ENCODE measurements around the gene NIPBL.

The NIPBL gene

GRCh38 chr5:36881304-36881703 is 4.7 kb downstream of the NIPBL start:
- H3K27me3 Mint-ChIP-seq (ENCODE audit: low read depth), result no peaks in the 10 kb centered on the region
- no peaks in the 10 kb centered on the region for H3K9me3 Mint-ChIP-seq
- no peak overlapping the region for H3K27ac Mint-ChIP-seq
- H3K36me3 Mint-ChIP-seq (ENCODE audit: low read depth), result peaks cover 7% of the 10 kb centered on the region
- TF ChIP-seq CTCF (IDR thresholded peaks at IDR 0.05; ENCODE audit: unreplicated experiment in 3 of 3), result no peak
- no peak overlapping the region for H3K4me3 Mint-ChIP-seq
- H3K4me1 Mint-ChIP-seq, result peaks cover 36% of the 10 kb centered on the region

- peak overlapping the region in 1 of 3 experiments; percentile 22 for H3K4me3 Mint-ChIP-seq
- no peaks in the 10 kb centered on the region for H3K9me3 Mint-ChIP-seq
- TF ChIP-seq CTCF (IDR thresholded peaks at IDR 0.05; ENCODE audit: unreplicated experiment in 3 of 3), result no peak
- H3K36me3 Mint-ChIP-seq (ENCODE audit: low read depth), result peaks cover 7% of the 10 kb centered on the region
- H3K27ac Mint-ChIP-seq, result no peak overlapping the region
- H3K4me1 Mint-ChIP-seq, result peaks cover 36% of the 10 kb centered on the region
- H3K27me3 Mint-ChIP-seq (ENCODE audit: low read depth), result no peaks in the 10 kb centered on the region
Measured at GRCh38 chr5:36881807-36882206, 5.2 kb downstream of the NIPBL start.

GRCh38 chr5:36882250-36882649 is 5.7 kb downstream of the NIPBL start:
- H3K9me3 Mint-ChIP-seq, result no peaks in the 10 kb centered on the region
- H3K4me3 Mint-ChIP-seq, result no peak overlapping the region
- H3K27me3 Mint-ChIP-seq (ENCODE audit: low read depth), result no peaks in the 10 kb centered on the region
- peaks cover 36% of the 10 kb centered on the region for H3K4me1 Mint-ChIP-seq
- H3K27ac Mint-ChIP-seq, result no peak overlapping the region
- H3K36me3 Mint-ChIP-seq (ENCODE audit: low read depth), result peaks cover 7% of the 10 kb centered on the region
- no peak for TF ChIP-seq CTCF (IDR thresholded peaks at IDR 0.05; ENCODE audit: unreplicated experiment in 3 of 3)

GRCh38 chr5:36883894-36884462 is 7.4 kb downstream of the NIPBL start:
- Mint-ChIP-seq H3K27ac (no peak overlapping the region), H3K9me3 (no peaks in the 10 kb centered on the region), H3K36me3 (ENCODE audit: low read depth) (peaks cover 13% of the 10 kb centered on the region), H3K4me3 (no peak overlapping the region), H3K27me3 (ENCODE audit: low read depth) (no peaks in the 10 kb centered on the region), H3K4me1 (peaks cover 38% of the 10 kb centered on the region)
- no peak for TF ChIP-seq CTCF (IDR thresholded peaks at IDR 0.05; ENCODE audit: unreplicated experiment in 3 of 3)

GRCh38 chr5:36885149-36885548 is 8.6 kb downstream of the NIPBL start:
- H3K27ac Mint-ChIP-seq, result no peak overlapping the region
- H3K4me3 Mint-ChIP-seq, result no peak overlapping the region

More at GRCh38 chr5:36885149-36885548, 8.6 kb downstream of the NIPBL start:
- no peaks in the 10 kb centered on the region for H3K27me3 Mint-ChIP-seq (ENCODE audit: low read depth)
- peaks cover 38% of the 10 kb centered on the region for H3K4me1 Mint-ChIP-seq
- H3K36me3 Mint-ChIP-seq (ENCODE audit: low read depth), result peaks cover 18% of the 10 kb centered on the region
- TF ChIP-seq CTCF (IDR thresholded peaks at IDR 0.05; ENCODE audit: unreplicated experiment in 3 of 3), result no peak
- no peaks in the 10 kb centered on the region for H3K9me3 Mint-ChIP-seq

Data from nephron (organoid).